Esophagus squamous epithelium (tissue), 5 donors: Measurements from ENCODE around the gene ZNF710. TPM values are rescaled to one million over a fixed set of nuclear protein-coding genes. Genes with fewer than 3 reads are reported as not detected.

ENCODE experiments used
- DNase-seq: peaks from one replicate; lab custom pipeline; 2025; lab: John Stamatoyannopoulos, UW
- H3K27ac ChIP-seq, 4 donors: fragments of 200-600 bp; sonication (generic); one replicate each; pipeline ENCODE4 v1.5.1; 2016 to 2019; ENCODE audit warnings: mild to moderate bottlenecking in 1 of 4
- H3K27me3 ChIP-seq, 4 donors: fragments of 200-600 bp; sonication (generic); 1 replicate in 3 of 4; 2 replicates in 1 of 4; pipeline versions ENCODE4 v1.5.1 to v1.6.0; 2017 to 2021; ENCODE audit warnings: antibody characterized with exemption in 1 of 4
- H3K36me3 ChIP-seq, 3 donors: fragments of 200-600 bp; sonication (generic); one replicate each; pipeline ENCODE4 v1.5.1; 2016 to 2019
- H3K4me1 ChIP-seq, 3 donors: fragments of 200-600 bp; sonication (generic); one replicate each; pipeline ENCODE4 v1.5.1; 2017 to 2019
- H3K4me3 ChIP-seq, 4 donors: fragments of 200-600 bp; sonication (generic); 1 replicate in 3 of 4; 2 replicates in 1 of 4; pipeline ENCODE4 v1.5.1; 2016 to 2019; ENCODE audit warnings: mild to moderate bottlenecking in 2 of 4, moderate library complexity in 1 of 4
- H3K9me3 ChIP-seq, 3 donors: fragments of 200-600 bp; sonication (generic); one replicate each; pipeline ENCODE4 v1.5.1; 2016 to 2019
- CTCF ChIP-seq, 6 experiments: fragments of 450-650 bp in 4 of 6; fragments of 200-600 bp in 2 of 6; sonication (generic) in 2 of 6; IDR thresholded peaks; one replicate each; pipeline ENCODE4 v1.5.1; 2016 to 2019; ENCODE audit warnings: antibody characterized with exemption in 6 of 6, mild to moderate bottlenecking in 4 of 6, moderate library complexity in 4 of 6
- POLR2A ChIP-seq, 4 donors: fragments of 450-650 bp; IDR thresholded peaks; one replicate each; pipeline ENCODE4 v1.6.1; 2017; ENCODE audit warnings: antibody characterized with exemption in 4 of 4, mild to moderate bottlenecking in 4 of 4, moderate library complexity in 3 of 4
- WGBS, 2 donors: methylation state at CpG; one replicate each; pipeline ENCODE4 v1.1.5; 2018; 5-methylcytosine and 5-hydroxymethylcytosine counted together
- intact Hi-C: fragments of 100-400 bp; cut with DNase I; formaldehyde crosslinking; loops from one replicate; pipeline ENCODE4 v1.15.0; 2022
- total RNA-seq, 4 donors: library from RNA; depleted of rRNA; stranded (reverse); fragments of >200 nt; gene quantifications; one replicate each; pipeline ENCODE4 v1.1.0, GENCODE V29; 2016
- donor health status: DM: yes; HTN: yes; CAD: no.

ZNF710 gene
- total RNA-seq, 4 donors from 2014 or later = 15.1 to 27.4 (median 21.4) TPM

- no peaks in the 10 kb centered on the region for H3K4me1 ChIP-seq
Measured at GRCh38 chr15:90119367-90119766, 118.2 kb downstream of the ZNF710 start.

GRCh38 chr15:90121086-90121485 is 120.0 kb downstream of the ZNF710 start:
- H3K27ac ChIP-seq = no peak overlapping the region
- no peak for TF ChIP-seq POLR2A (IDR thresholded peaks at IDR 0.05)
- TF ChIP-seq CTCF (IDR thresholded peaks at IDR 0.05) = no peak
- no peaks in the 10 kb centered on the region for H3K4me1 ChIP-seq
- 84 to 87% methylated on average over 6 of the region's 6 CpGs for WGBS, 2 donors
- DNase-seq = no peak
- H3K36me3 ChIP-seq = no peaks in the 10 kb centered on the region
- H3K4me3 ChIP-seq = no peak overlapping the region
- peaks cover 0 to 4% (median 0%) of the 10 kb centered on the region in 4 donors for H3K27me3 ChIP-seq
- H3K9me3 ChIP-seq = no peaks in the 10 kb centered on the region
- intact Hi-C loops = no loop called here

More at GRCh38 chr15:90119367-90119766, 118.2 kb downstream of the ZNF710 start:
- Histone ChIP-seq H3K36me3 (no peaks in the 10 kb centered on the region), H3K9me3 (peaks cover 0 to 13% (median 10%) of the 10 kb centered on the region in 3 donors), H3K27ac (no peak overlapping the region), H3K27me3 (no peaks in the 10 kb centered on the region), H3K4me3 (no peak overlapping the region)
- TF ChIP-seq CTCF (IDR thresholded peaks at IDR 0.05) (no peak), POLR2A (IDR thresholded peaks at IDR 0.05) (no peak)
- intact Hi-C loops = no loop called here
- no peak for DNase-seq

GRCh38 chr15:90124507-90124906 is 123.4 kb downstream of the ZNF710 start:
- Histone ChIP-seq H3K27ac (no peak overlapping the region), H3K36me3 (no peaks in the 10 kb centered on the region), H3K27me3 (peaks cover 0 to 8% (median 0%) of the 10 kb centered on the region in 4 donors), H3K4me3 (no peak overlapping the region), H3K4me1 (peaks cover 0 to 7% (median 6%) of the 10 kb centered on the region in 3 donors), H3K9me3 (no peaks in the 10 kb centered on the region)
- TF ChIP-seq CTCF (IDR thresholded peaks at IDR 0.05) (no peak), POLR2A (IDR thresholded peaks at IDR 0.05) (no peak)
- DNase-seq = no peak
- intact Hi-C loops = no loop called here

- no peak for DNase-seq
- no peak overlapping the region for H3K27ac ChIP-seq
- no peak for TF ChIP-seq CTCF (IDR thresholded peaks at IDR 0.05)
- TF ChIP-seq POLR2A (IDR thresholded peaks at IDR 0.05) = no peak
- H3K27me3 ChIP-seq = peaks cover 0 to 8% (median 0%) of the 10 kb centered on the region in 4 donors
- H3K36me3 ChIP-seq = no peaks in the 10 kb centered on the region
- peaks cover 0 to 7% (median 6%) of the 10 kb centered on the region in 3 donors for H3K4me1 ChIP-seq
- intact Hi-C loops = no loop called here
- H3K9me3 ChIP-seq = no peaks in the 10 kb centered on the region
- 71 to 81% methylated on average over 6 of the region's 6 CpGs for whole genome bisulfite sequencing, 2 donors
- no peak overlapping the region for H3K4me3 ChIP-seq
Measured at GRCh38 chr15:90126022-90126421, 124.9 kb downstream of the ZNF710 start.

DNA sequence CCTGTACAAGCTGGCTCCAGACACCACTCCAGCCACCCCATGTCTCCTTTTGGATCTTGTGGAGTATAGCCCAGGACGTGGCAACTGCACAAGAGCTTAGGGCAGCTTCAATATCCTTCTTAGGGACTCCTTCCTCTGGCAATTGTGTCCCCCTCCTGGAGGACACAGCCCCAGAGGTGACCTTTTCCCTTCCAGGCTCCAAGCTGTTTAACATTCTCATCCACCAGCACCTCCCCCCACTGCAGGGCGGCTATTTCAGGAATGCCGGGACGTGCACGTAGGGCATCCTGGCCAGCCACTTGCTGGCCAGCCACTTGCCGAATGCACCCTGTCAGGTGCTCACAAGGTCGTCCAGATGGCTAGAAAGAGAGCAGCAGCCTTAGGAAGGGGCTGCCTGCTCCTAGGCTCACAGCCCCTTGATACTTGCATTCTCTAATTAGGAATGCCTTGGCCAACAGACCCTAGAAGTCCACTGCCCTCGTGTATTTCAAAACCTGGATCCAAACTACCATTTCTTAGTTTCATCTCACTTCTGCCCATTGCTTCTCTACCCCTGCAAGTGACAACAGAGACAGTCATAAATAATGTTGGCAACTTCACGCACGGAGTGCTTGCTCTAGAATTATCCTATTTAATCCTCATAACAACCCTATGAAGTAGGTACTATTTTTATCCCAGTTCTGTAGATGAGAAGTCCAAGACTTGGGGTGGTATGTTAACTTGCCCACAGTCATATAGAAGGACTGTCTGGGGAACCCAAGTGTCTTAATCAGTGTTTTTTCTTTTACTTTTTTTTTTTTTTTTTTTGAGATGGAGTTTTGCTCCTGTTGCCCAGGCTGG is 125.7 kb downstream of the ZNF710 start:
- Histone ChIP-seq H3K4me3 (no peak overlapping the region), H3K36me3 (no peaks in the 10 kb centered on the region), H3K27ac (no peak overlapping the region), H3K4me1 (peaks cover 0 to 7% (median 6%) of the 10 kb centered on the region in 3 donors), H3K9me3 (no peaks in the 10 kb centered on the region), H3K27me3 (peaks cover 0 to 8% (median 0%) of the 10 kb centered on the region in 4 donors)
- intact Hi-C loops = no loop called here
- 36 to 41% methylated on average over 5 to 10 of the region's 10 CpGs for WGBS, 2 donors
- DNase-seq = no peak
- TF ChIP-seq CTCF (IDR thresholded peaks at IDR 0.05) (no peak), POLR2A (IDR thresholded peaks at IDR 0.05) (no peak)
